HG03103 (cell line): Measurements from ENCODE around the gene AMOT.

Experiments used
- ATAC-seq: cut with Tn5 transposase; IDR thresholded peaks from one replicate; pipeline ENCODE4 v1.9.1; 2021; ENCODE audit warnings: low read depth; ENCODE audit not compliant: unreplicated experiment

The AMOT gene

GRCh38 chrX:112839856-112840255, 775 bp downstream of the AMOT start:
- no peak for ATAC-seq

DNA sequence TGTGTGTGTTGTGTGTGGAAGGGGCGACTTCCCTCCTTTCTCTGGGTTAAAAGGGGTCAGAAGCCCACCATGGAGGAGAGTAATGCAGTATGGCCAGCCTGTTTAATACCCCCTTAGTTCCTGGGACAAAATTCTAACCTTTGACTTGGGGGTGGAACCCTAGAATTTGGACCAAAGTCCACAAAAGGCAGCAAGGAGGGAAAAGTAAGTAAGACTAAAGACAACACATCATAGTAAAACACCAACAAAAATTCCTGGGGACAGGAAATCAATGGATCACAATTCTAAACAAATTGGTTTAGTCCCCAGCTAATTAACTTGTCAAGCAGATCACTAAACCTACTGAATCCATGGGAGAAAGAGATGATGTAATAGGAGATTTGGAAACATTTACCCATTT, 3.1 kb downstream of the AMOT start:
- no peak for ATAC-seq

DNA sequence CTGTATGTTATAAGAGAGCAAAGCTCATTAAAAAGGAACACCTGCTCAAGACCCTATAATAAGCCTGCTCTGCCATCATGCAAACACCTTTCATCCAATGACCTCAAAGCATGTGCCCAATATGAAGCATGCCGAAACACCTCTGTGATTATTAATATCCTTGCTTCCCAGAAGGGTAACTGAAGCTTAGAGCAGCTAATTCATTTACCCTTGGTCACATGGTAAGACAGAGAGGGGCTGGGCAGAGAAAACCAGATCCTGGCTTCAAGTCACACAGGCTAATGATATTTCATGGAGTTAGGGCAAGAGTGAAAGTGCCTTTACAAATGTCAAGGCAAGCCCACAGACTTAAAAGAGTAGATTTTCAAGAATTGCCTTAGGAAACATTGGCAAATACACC, 5.6 kb downstream of the AMOT start:
- ATAC-seq = no peak

GRCh38 chrX:112834031-112834845, 6.4 kb downstream of the AMOT start:
- ATAC-seq = no peak

DNA sequence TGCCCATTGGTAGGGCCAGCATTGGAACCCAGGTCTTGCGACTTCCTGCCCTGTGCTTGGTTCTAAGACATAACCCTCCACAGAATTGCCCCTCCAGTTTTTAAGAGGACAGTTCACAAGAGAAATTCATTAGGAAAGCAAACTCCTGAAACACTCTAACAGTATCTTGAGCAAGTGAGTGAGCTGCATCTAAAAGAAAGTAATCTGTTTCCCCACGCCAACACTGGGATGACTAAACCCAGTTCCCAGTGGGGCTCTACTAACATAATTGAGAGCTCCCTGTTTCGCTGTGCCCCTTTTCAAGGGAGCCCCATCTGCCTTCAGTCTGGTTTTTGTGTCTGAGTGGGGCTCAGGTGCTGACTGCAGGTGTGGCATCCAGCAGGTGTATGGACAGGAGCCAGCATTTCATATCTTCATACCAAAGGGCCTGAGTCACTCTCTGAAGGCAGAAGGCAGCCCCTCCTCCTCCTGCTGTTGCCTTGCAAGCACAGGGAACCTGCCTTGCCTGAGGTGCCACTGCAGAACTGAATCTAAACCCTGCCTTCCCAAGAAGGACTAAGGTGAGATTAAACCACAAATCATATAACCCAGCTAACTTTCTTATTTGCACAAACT, 8.0 kb downstream of the AMOT start:
- no peak for ATAC-seq

DNA sequence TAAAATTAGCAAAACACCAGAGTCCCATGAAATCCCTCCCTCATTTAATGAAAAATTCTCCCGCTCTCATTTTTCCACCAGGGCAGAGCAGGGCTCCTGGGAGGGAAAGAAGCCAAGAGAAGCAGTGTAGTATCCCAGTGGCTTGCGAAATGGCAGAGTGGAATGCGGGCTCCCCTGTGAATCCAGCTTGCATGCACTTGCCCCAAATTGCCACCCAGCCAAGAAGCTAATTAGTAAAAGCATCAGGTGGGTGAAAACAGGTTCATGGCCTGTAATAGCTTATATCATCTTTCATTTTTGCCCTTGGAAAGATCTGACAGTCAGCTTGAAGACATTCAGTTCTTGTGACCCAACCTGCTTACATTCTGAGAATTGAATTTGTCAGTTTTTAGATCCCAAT, 10.1 kb downstream of the AMOT start:
- no peak for ATAC-seq

GRCh38 chrX:112827292-112827903, 13.2 kb downstream of the AMOT start:
- ATAC-seq = no peak

DNA sequence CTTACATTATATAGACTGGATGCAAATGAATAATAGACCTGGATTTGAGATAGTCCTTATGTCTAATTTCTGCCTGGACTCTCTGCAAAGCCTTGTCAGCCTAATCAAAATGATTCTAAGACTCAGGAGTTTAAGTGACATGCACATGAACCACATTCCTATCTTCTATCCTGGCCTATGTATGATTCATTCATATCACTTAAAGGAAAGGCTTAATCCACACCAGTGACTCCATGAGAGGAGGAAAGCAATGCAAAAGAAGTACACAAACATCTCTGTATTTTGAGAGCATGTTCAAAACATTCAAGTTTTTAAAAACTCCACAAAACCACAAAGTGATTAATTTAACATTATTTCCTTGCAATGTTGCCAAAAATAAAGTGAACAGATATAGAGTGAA, 14.6 kb downstream of the AMOT start:
- no peak for ATAC-seq

DNA sequence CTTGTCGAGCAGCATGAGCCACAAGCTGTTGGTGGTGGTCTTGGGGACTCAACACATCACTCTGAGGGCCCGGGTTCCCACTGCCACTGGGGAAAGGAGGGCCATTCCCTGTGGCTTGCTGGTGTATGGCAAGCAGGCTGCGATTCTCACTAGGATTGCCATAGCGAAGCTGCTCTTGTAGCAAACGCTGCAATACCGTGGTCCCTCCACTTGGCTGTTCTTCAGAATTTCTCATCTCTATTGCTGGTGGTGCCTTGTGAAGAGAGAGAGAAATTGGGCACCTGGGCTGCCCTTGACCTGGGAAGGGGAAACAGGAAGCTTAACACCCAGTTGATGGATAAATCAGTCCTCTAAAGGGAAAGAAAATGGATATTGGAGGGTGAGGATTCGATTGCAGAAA, 17.7 kb downstream of the AMOT start:
- ATAC-seq = no peak

GRCh38 chrX:112820364-112821268, 20.0 kb downstream of the AMOT start:
- no peak for ATAC-seq

DNA sequence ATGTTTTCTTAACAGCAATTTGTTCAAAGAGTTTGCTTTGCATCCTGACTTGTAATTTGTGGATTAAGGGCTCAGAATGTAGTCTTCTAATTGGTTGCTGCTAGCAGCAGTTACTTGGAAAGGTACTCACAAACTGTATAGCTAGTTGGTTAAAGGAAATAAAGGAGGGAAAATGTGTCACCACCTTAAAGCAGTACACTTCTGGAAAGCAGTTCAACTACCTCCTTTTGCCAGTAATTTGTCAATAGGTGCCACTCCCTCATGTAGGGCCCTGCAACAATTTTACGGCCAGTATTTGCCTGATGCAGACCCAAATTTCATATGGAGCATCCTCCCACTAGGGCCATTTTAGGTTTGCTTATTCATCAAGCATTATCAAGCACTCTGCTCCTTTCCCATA, 20.8 kb downstream of the AMOT start:
- ATAC-seq = no peak

GRCh38 chrX:112819008-112819640, 21.5 kb downstream of the AMOT start:
- ATAC-seq = no peak

DNA sequence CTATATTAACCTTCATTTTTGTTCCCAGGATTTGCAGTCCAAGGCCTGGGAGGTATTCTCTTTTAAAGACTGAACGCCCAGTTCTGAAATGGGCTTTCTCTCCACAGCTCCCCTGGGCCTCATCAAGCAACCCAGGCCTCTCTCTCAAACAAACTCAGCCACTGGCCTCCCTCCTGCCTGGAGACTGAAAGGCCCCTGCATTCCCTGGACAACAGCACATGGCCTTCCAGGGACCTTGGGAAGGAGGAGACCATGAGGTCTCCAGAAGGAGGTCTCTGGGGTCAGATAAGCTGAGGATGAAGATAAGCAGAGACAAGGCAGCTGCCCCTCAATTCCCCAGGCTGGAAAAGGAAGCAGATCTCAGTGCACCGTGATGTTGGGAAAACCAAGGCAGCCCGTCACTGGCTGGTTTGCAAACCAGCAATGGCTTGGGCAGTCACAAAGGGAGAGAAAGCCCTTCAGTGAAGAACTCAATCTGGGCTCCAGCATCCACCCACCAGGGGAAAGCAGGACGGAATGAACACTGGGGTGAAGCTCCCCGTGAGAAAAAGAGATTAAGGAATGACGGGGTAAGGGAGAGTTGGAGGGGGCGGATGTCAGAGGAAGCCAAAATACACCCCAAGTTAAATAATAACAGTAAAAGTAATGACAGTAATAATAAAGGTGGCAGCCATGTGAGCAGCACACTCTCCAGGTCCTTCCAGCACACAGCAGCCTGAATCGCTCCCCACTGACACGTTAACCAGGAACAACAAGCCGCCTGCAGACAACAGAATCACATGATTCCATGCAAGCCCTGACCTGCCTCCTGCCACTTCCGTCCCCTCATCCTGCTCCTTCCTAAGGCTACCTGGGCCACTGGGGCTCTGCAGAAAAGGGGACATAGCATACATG, 22.3 kb downstream of the AMOT start:
- ATAC-seq = no peak

- ATAC-seq = no peak
Measured at GRCh38 chrX:112816908-112817307, 23.7 kb downstream of the AMOT start.

DNA sequence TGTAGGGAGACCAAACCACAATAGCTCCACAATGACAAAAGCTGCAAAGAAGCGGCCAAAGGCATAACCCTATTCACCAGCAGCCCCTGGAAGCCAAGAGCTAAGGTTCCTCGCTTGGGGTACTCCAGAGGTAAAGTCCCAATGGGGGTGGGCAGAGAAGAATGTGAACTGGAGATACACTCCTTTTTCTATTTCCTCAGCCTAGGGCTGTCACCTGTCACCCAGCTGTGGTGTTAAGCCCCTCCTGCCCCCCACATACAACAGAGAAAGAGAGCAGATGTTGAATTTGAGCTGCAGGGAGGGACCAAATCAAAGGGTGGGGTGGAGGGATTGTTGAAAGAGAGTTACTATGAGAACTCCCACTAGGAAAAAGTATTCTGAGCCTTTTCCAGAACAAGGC, 26.1 kb downstream of the AMOT start:
- ATAC-seq = no peak

DNA sequence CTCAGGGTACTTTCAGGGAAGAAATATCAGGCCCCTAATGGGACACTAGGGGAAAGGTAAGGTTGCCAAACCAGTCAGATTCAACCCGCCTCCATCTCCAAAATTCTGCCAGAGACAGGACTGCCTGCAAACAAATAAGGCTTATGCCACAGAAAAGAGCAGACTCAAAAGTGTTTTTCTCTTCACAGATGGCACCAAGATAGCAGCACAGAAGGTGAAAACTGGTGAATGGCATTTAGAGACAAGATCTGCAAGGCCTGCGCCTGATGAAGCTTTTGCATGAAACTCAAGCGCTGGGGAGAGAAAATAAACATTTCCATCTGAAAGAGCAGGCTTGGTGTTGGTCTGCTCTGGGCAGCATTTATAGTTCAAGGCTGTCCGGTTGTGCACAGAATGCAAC, 27.9 kb downstream of the AMOT start:
- no peak for ATAC-seq

DNA sequence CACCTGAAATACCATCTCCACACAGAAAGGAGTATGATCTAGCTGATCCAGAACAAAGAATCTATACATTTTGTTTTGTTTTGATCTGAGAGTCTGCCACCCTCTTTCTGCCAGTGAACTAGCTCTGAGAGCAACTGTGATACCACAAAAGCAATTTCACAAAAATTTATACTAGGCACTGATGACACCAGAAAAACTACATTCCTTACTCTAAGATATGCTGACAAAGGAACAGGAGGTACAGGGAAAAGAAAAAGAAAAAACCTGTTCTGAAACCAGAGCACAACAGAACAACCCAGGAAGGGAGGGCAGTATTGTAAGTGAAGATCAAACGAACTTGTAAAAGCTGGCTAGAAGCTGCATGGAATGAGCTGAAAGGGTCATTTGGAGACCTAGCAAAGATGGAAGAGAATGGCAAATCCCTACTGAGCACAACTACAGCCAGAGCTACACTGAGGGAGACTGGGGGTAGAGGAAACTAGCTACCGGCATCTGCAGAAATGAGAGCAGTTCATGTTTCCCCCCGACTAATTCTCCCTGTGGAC, 31.9 kb downstream of the AMOT start:
- ATAC-seq = no peak

GRCh38 chrX:112808007-112808406, 32.6 kb downstream of the AMOT start:
- no peak for ATAC-seq

GRCh38 chrX:112803060-112803459, 37.6 kb downstream of the AMOT start:
- ATAC-seq = no peak
